CD14-positive monocyte (primary cell): ENCODE results near the gene SLC22A16. TPM values are rescaled to one million over a fixed set of nuclear protein-coding genes. Genes with fewer than 3 reads are reported as not detected.

Experiments
- DNase-seq, 3 donors: peaks; one replicate each; pipeline ENCODE4 v3.0.0-alpha.2; 2011 to 2022
- H2AFZ ChIP-seq: 2 replicates; pipeline ENCODE4 v1.6.0; 2012; ENCODE audit warnings: mild to moderate bottlenecking, low read depth, low read length, inconsistent platforms; ENCODE audit not compliant: insufficient read depth, poor library complexity, severe bottlenecking
- H3K27ac ChIP-seq, 2 donors: 1 replicate in 1 of 2; 2 replicates in 1 of 2; pipeline ENCODE4 v1.5.1; 2012 to 2013; ENCODE audit warnings: low read length in 2 of 2, control low read depth in 1 of 2, inconsistent platforms in 1 of 2, low read depth in 1 of 2, mild to moderate bottlenecking in 1 of 2
- H3K27me3 ChIP-seq, 2 donors: one replicate each; pipeline versions ENCODE4 v1.6.0 to v1.6.1; 2011 to 2013; ENCODE audit warnings: low read length in 2 of 2; ENCODE audit not compliant: control insufficient read depth in 2 of 2, insufficient read depth in 2 of 2
- H3K36me3 ChIP-seq, 2 donors: replicated peaks in 1 of 2; 1 replicate in 1 of 2; 2 replicates in 1 of 2; pipeline versions ENCODE4 v1.5.1 to v1.6.1; 2012 to 2013; ENCODE audit warnings: low read length in 2 of 2, control low read depth in 1 of 2, inconsistent platforms in 1 of 2, mild to moderate bottlenecking in 1 of 2; ENCODE audit not compliant: insufficient read depth in 2 of 2, control insufficient read depth in 1 of 2
- H3K4me1 ChIP-seq, 2 donors: 1 replicate in 1 of 2; 2 replicates in 1 of 2; pipeline versions ENCODE4 v1.5.1 to v1.6.1; 2012 to 2013; ENCODE audit warnings: low read length in 2 of 2, control low read depth in 1 of 2, inconsistent platforms in 1 of 2, mild to moderate bottlenecking in 1 of 2, moderate library complexity in 1 of 2; ENCODE audit not compliant: insufficient read depth in 2 of 2, control insufficient read depth in 1 of 2
- H3K4me2 ChIP-seq: replicated peaks from 2 replicates; pipeline ENCODE3; 2012; ENCODE audit warnings: low read length, moderate library complexity, mild to moderate bottlenecking; ENCODE audit not compliant: poor library complexity, severe bottlenecking; ENCODE audit errors: extremely low read depth
- H3K4me3 ChIP-seq, 3 experiments: fragments of 200-600 bp in 1 of 3; sonication (generic) in 1 of 3; replicated peaks in 1 of 3; 1 replicate in 2 of 3; 2 replicates in 1 of 3; pipeline ENCODE4 v1.5.1; 2011 to 2013; ENCODE audit warnings: low read length in 3 of 3, mild to moderate bottlenecking in 3 of 3, control low read depth in 2 of 3, low read depth in 2 of 3, inconsistent platforms in 1 of 3, moderate library complexity in 1 of 3
- H3K79me2 ChIP-seq: 2 replicates; pipeline ENCODE4 v1.6.0; 2012; ENCODE audit warnings: mild to moderate bottlenecking, control low read depth, inconsistent platforms, low read length, moderate library complexity; ENCODE audit not compliant: insufficient read depth
- H3K9ac ChIP-seq: 2 replicates; pipeline ENCODE4 v1.6.0; 2017; ENCODE audit warnings: low read length, mild to moderate bottlenecking; ENCODE audit not compliant: insufficient read depth, poor library complexity, severe bottlenecking
- H3K9me3 ChIP-seq, 2 donors: replicated peaks in 1 of 2; 1 replicate in 1 of 2; 2 replicates in 1 of 2; pipeline versions ENCODE4 v1.5.1 to v1.6.1; 2012 to 2013; ENCODE audit warnings: low read length in 2 of 2, control low read depth in 1 of 2; ENCODE audit not compliant: control insufficient read depth in 1 of 2, insufficient read depth in 1 of 2
- H4K20me1 ChIP-seq: 2 replicates; pipeline ENCODE4 v1.6.0; 2012; ENCODE audit warnings: mild to moderate bottlenecking, low read length, control low read depth, moderate library complexity; ENCODE audit not compliant: insufficient read depth
- H3K27ac Mint-ChIP-seq, 7 donors: one replicate each; pipeline ENCODE4 v1.8.0; 2020; ENCODE audit warnings: mild to moderate bottlenecking in 7 of 7, mixed read lengths in 7 of 7, moderate library complexity in 6 of 7, inconsistent platforms in 2 of 7
- H3K27me3 Mint-ChIP-seq, 3 donors: one replicate each; pipeline ENCODE4 v1.8.0; 2021 to 2022; ENCODE audit warnings: low read depth in 3 of 3, mild to moderate bottlenecking in 3 of 3, mixed read lengths in 3 of 3, moderate library complexity in 3 of 3, inconsistent platforms in 1 of 3
- H3K36me3 Mint-ChIP-seq, 2 donors: one replicate each; pipeline ENCODE4 v1.8.0; 2020; ENCODE audit warnings: mixed read lengths in 2 of 2, inconsistent platforms in 1 of 2, mild to moderate bottlenecking in 1 of 2
- H3K4me1 Mint-ChIP-seq: one replicate; pipeline ENCODE4 v1.8.0; 2020; ENCODE audit warnings: mild to moderate bottlenecking, mixed read lengths
- H3K4me3 Mint-ChIP-seq, 2 donors: one replicate each; pipeline ENCODE4 v1.8.0; 2020; ENCODE audit warnings: mild to moderate bottlenecking in 2 of 2, mixed read lengths in 2 of 2, moderate library complexity in 1 of 2
- H3K9me3 Mint-ChIP-seq, 7 donors: one replicate each; pipeline ENCODE4 v1.8.0; 2020 to 2022; ENCODE audit warnings: mixed read lengths in 7 of 7, mild to moderate bottlenecking in 6 of 7, moderate library complexity in 6 of 7, inconsistent platforms in 2 of 7
- CTCF ChIP-seq: fragments of 200-600 bp; IDR thresholded peaks from one replicate; pipeline ENCODE4 v1.8.0; 2022; ENCODE audit warnings: antibody characterized with exemption, mild to moderate bottlenecking
- WGBS: methylation state at CpG from one replicate; pipeline ENCODE4 v1.1.5; 2013; ENCODE audit warnings: missing lambda C conversion rate; ENCODE audit not compliant: insufficient coverage; 5-methylcytosine and 5-hydroxymethylcytosine counted together
- intact Hi-C, 2 donors: fragments of 100-400 bp; cut with micrococcal nuclease; formaldehyde crosslinking; loops; one replicate each; pipeline versions ENCODE4 v1.15.0 to v1.15.1; 2023
- polyA plus RNA-seq, 3 donors: library from polyadenylated mRNA; depleted of rRNA in 1 of 3; unstranded in 2 of 3; stranded (reverse) in 1 of 3; fragments of 300-500 nt in 2 of 3; fragments of >200 nt in 1 of 3; fragmentation: Illumina TruSeq in 2 of 3; gene quantifications; 1 replicate in 2 of 3; 2 replicates in 1 of 3; pipeline ENCODE4 v1.2.3, GENCODE V29; 2012 to 2021

The SLC22A16 gene
- polyA plus RNA-seq, 3 donors, result 1.8 to 15.6 (median 4.0) TPM

DNA sequence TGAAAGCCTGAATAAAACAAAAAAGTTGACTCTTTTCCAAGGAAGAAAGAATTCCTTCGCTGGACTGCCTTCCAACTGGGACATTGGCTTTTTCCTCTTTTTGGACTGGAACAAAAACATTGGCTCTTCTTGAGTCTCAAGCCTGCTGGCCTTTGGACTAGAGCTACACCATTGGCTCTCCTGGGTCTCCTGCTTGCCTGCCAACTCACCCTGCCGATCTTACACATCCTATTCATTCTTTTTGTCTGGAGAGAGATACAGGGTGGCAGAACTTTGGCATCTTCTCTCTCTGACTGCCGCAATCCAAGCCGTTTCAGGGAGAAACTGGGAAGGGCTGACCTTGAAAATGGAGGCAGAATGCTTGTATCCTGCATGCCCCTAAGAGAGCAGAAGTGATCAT is 81.2 kb downstream of the SLC22A16 start:
- DNase-seq, result no peak
- WGBS, result 100% methylated on average over 1 of the region's 4 CpGs
- H3K36me3 Mint-ChIP-seq, result peaks cover 2 to 6% of the 10 kb centered on the region in 2 donors
- Histone ChIP-seq H3K9me3 (no peaks in the 10 kb centered on the region), H4K20me1 (no peaks in the 10 kb centered on the region), H3K79me2 (no peaks in the 10 kb centered on the region), H3K36me3 (no peaks in the 10 kb centered on the region), H3K27ac (no peak overlapping the region), H3K9ac (no peak overlapping the region), H2AFZ (no peak overlapping the region), H3K27me3 (no peaks in the 10 kb centered on the region), H3K4me3 (no peak overlapping the region), H3K4me2 (no peak overlapping the region), H3K4me1 (peaks cover under 1 to 5% of the 10 kb centered on the region in 2 donors)
- no peak overlapping the region for H3K4me3 Mint-ChIP-seq
- intact Hi-C loops, result loop anchor here in 1 of 2 donors (10.0 kb wide), 1 partner anchor 360 kb away; no protein-coding TSS in a partner anchor
- peaks cover 11% of the 10 kb centered on the region for H3K4me1 Mint-ChIP-seq
- peaks cover 0 to 4% (median 2%) of the 10 kb centered on the region in 3 donors for H3K27me3 Mint-ChIP-seq
- H3K27ac Mint-ChIP-seq, result no peak overlapping the region
- H3K9me3 Mint-ChIP-seq, result no peaks in the 10 kb centered on the region
- no peak for TF ChIP-seq CTCF

- no peaks in the 10 kb centered on the region for H3K36me3 ChIP-seq
- no peaks in the 10 kb centered on the region for H3K9me3 Mint-ChIP-seq
- H3K27ac Mint-ChIP-seq, result no peak overlapping the region
- H3K4me1 ChIP-seq, result peaks cover 0 to 5% of the 10 kb centered on the region in 2 donors
- no peaks in the 10 kb centered on the region for H3K27me3 ChIP-seq
- no peaks in the 10 kb centered on the region for H4K20me1 ChIP-seq
- H3K4me2 ChIP-seq, result no peak overlapping the region
- peaks cover 11% of the 10 kb centered on the region for H3K4me1 Mint-ChIP-seq
- no peak for DNase-seq
- H3K79me2 ChIP-seq, result no peaks in the 10 kb centered on the region
- peaks cover 2 to 6% of the 10 kb centered on the region in 2 donors for H3K36me3 Mint-ChIP-seq
- no peak overlapping the region for H3K27ac ChIP-seq
- H3K4me3 Mint-ChIP-seq, result no peak overlapping the region
- H3K27me3 Mint-ChIP-seq, result peaks cover 0 to 4% (median 2%) of the 10 kb centered on the region in 3 donors
- no peak overlapping the region for H3K4me3 ChIP-seq
- intact Hi-C loops, result loop anchor here in 1 of 2 donors (5.0 to 10.0 kb wide), 2 partner anchors 360 to 867 kb away; no protein-coding TSS in a partner anchor
- H3K9me3 ChIP-seq, result no peaks in the 10 kb centered on the region
- no peak overlapping the region for H3K9ac ChIP-seq
- no peak overlapping the region for H2AFZ ChIP-seq
- WGBS, result 96% methylated on average over 4 of the region's 4 CpGs
- TF ChIP-seq CTCF, result no peak
Measured at GRCh38 chr6:110394409-110394808, 82.0 kb downstream of the SLC22A16 start.
